Smooth muscle cell (in vitro differentiated cells): ENCODE results near the gene OR5AP2. TPM values are rescaled to one million over a fixed set of nuclear protein-coding genes. Genes with fewer than 3 reads are reported as not detected.

Experiments used
- polyA plus RNA-seq: library from polyadenylated mRNA; unstranded; fragments of >200 nt; fragmentation: Nextera tagmentation; extraction: Ambion mirVana; gene quantifications from 2 replicates; pipeline ENCODE4 v1.2.1, GENCODE V29; 2016
- small RNA-seq: library from RNA; depleted of rRNA; stranded (forward); fragments of <200 nt; gene quantifications from one replicate; pipeline ENCODE3, GENCODE V24; 2014
- total RNA-seq: library from RNA; depleted of rRNA; stranded (reverse); fragments of >200 nt; gene quantifications from 2 replicates; pipeline ENCODE4 v1.2.3, GENCODE V29; 2014

The OR5AP2 gene
- total and polyA plus RNA-seq, 2 experiments from 2014 or later = not detected

Small RNA genes lying within 50 kb of the gene (small RNA-seq; reads per million reads assigned to genes)
- gene AP004245.1 = not detected

Other genes with a start within 250 kb of the OR5AP2 start
- not detected in 2 replicates for gene OR5AL1, start 229.7 kb downstream of the OR5AP2 start, total RNA-seq
- gene OR5AL1, start 229.7 kb downstream of the OR5AP2 start, polyA plus RNA-seq = not detected in 2 replicates
- gene OR5M3, start 169.1 kb downstream of the OR5AP2 start, total RNA-seq = not detected in 2 replicates
- not detected in 2 replicates for gene OR5M3, start 169.1 kb downstream of the OR5AP2 start, polyA plus RNA-seq
- not detected in 2 replicates for gene OR5M8, start 151.1 kb downstream of the OR5AP2 start, total RNA-seq
- gene OR5M8, start 151.1 kb downstream of the OR5AP2 start, polyA plus RNA-seq = not detected in 2 replicates
- not detected in 2 replicates for gene OR5M11, start 99.2 kb downstream of the OR5AP2 start, total RNA-seq
- gene OR5M11, start 99.2 kb downstream of the OR5AP2 start, polyA plus RNA-seq = not detected in 2 replicates
- not detected in 2 replicates for gene OR5M10, start 64.7 kb downstream of the OR5AP2 start, total RNA-seq
- gene OR5M10, start 64.7 kb downstream of the OR5AP2 start, polyA plus RNA-seq = not detected in 2 replicates
- not detected in 2 replicates for gene OR5M1, start 27.6 kb downstream of the OR5AP2 start, total RNA-seq
- gene OR5M1, start 27.6 kb downstream of the OR5AP2 start, polyA plus RNA-seq = not detected in 2 replicates
- gene OR5AR1, start 21.2 kb upstream of the OR5AP2 start, total RNA-seq = not detected in 2 replicates
- gene OR5AR1, start 21.2 kb upstream of the OR5AP2 start, polyA plus RNA-seq = not detected in 2 replicates
- gene OR9G1, start 56.7 kb upstream of the OR5AP2 start, total RNA-seq = not detected in 2 replicates
- not detected in 2 replicates for gene OR9G1, start 56.7 kb upstream of the OR5AP2 start, polyA plus RNA-seq
- not detected in 2 replicates for gene OR9G4, start 106.3 kb upstream of the OR5AP2 start, total RNA-seq
- gene OR9G4, start 106.3 kb upstream of the OR5AP2 start, polyA plus RNA-seq = not detected in 2 replicates